IPS-18a (cell line): ENCODE measurements around the gene CRACDL.
"Not testable (repeated sequence)": the region's sequence is repeated elsewhere in the genome, so short reads cannot be mapped to it uniquely, and the experiment has no call there.

Source experiments
- H3K27ac ChIP-seq: one replicate; pipeline ENCODE4 v1.5.1; 2013; ENCODE audit warnings: low read length
- H3K27me3 ChIP-seq: one replicate; pipeline ENCODE4 v1.6.1; 2013; ENCODE audit warnings: mild to moderate bottlenecking, low read length; ENCODE audit not compliant: control insufficient read depth, insufficient read depth
- H3K36me3 ChIP-seq: one replicate; pipeline ENCODE4 v1.6.1; 2013; ENCODE audit warnings: low read depth, low read length; ENCODE audit not compliant: control insufficient read depth
- H3K4me1 ChIP-seq: one replicate; pipeline ENCODE4 v1.6.1; 2013; ENCODE audit warnings: low read depth, low read length; ENCODE audit not compliant: control insufficient read depth
- H3K4me3 ChIP-seq: one replicate; pipeline ENCODE4 v1.5.1; 2013; ENCODE audit warnings: low read length
- H3K9ac ChIP-seq: one replicate; pipeline ENCODE4 v1.6.1; 2013; ENCODE audit warnings: mild to moderate bottlenecking, low read length, moderate library complexity
- H3K9me3 ChIP-seq: one replicate; pipeline ENCODE4 v1.6.1; 2013; ENCODE audit warnings: low read depth, low read length; ENCODE audit not compliant: control insufficient read depth

The CRACDL gene

DNA sequence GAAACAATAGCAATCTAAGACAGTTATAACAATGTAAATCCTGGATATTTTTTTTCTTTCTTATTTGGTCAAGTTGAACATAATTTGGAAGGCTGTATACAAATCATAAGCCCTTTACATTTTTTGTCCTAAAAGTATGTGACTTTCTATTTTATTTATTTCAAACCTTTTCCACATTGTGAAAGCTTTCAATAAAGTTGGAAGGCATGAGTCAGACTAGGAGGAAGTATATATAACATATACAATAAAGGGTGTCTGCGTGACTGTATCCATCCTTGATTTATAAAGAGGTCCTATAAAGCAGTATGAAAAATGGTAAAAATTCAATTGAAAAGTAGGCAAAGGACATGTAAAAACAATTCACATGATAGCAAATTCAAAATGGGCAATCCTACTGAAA lies 44.4 kb downstream of the CRACDL start:
- no peak overlapping the region for H3K4me3 ChIP-seq
- no peak overlapping the region for H3K27ac ChIP-seq
- no peaks in the 10 kb centered on the region for H3K9me3 ChIP-seq
- no peaks in the 10 kb centered on the region for H3K4me1 ChIP-seq
- H3K36me3 ChIP-seq: no peaks in the 10 kb centered on the region
- H3K9ac ChIP-seq: no peak overlapping the region
- no peaks in the 10 kb centered on the region for H3K27me3 ChIP-seq

DNA sequence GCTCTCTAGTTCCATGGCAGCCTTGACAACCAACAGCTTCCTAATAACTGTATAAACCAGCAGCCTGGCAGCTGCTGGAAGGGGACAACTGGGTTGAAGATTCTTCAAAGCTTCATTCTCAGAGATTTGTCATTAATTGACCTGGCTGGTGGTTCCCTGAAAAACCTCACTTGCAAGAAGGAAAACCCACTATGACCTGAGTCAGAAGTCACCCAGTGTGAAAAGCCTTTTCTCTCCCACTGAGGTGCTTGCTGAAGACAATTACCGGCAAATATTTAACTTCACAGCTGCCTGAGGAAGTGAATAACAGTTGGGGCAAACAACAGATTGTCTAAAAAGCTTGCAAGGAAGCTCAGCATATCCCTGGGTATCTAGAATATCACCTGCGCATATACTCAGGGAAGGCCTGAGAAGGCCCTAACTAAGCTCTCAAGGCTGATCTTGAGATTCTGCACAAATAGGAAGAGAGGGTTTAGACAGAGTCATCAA lies 49.9 kb downstream of the CRACDL start:
- Histone ChIP-seq H3K9ac (no peak overlapping the region), H3K27ac (no peak overlapping the region), H3K4me1 (no peaks in the 10 kb centered on the region), H3K4me3 (no peak overlapping the region), H3K36me3 (no peaks in the 10 kb centered on the region), H3K27me3 (no peaks in the 10 kb centered on the region), H3K9me3 (peaks cover 4% of the 10 kb centered on the region)

DNA sequence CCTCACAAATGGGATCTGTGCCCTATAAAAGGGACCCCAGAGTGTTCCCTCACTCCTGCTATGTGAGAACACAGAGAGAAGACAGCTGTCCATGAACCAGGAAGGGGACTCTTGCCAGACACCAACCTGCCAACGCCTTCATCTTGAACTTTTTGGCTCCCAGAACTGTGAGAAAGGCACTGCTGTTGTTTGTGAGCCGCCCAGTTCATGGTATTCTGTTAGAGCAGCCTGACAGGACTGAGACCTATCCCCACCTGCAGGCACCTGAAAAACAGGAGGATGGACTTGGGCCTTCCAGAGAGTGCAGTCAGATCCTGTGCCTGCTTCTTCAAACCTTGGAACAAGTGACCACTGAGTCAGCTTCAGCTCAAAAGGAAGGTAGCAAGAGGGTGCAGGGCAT lies 51.4 kb downstream of the CRACDL start:
- H3K27me3 ChIP-seq: no peaks in the 10 kb centered on the region
- H3K9me3 ChIP-seq: peaks cover 4% of the 10 kb centered on the region
- H3K27ac ChIP-seq: no peak overlapping the region
- H3K9ac ChIP-seq: no peak overlapping the region
- H3K36me3 ChIP-seq: no peaks in the 10 kb centered on the region
- H3K4me3 ChIP-seq: no peak overlapping the region
- no peaks in the 10 kb centered on the region for H3K4me1 ChIP-seq

DNA sequence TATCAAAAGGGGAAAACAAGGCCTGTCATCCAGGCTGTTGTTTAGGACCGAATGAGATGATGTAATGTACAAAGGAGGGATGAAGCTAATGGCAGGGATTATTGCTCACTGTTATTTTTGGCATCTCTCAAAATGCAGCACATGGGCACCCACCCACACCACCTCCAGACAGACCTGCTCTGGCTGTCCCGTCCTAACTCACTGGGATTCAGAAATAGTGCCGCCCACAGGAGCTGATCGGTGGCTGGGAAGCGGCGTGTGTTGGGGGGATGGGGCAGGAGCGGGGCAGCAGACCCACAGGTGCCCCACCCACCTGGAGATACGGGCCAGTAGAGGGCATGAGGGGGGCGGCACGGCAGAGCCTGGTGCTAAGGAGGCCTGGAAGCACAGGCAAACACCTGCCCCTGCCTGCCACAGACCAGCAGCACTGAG lies 52.2 kb downstream of the CRACDL start:
- no peak overlapping the region for H3K27ac ChIP-seq
- no peaks in the 10 kb centered on the region for H3K36me3 ChIP-seq
- H3K9ac ChIP-seq: no peak overlapping the region
- no peak overlapping the region for H3K4me3 ChIP-seq
- H3K4me1 ChIP-seq: no peaks in the 10 kb centered on the region
- H3K9me3 ChIP-seq: peaks cover 4% of the 10 kb centered on the region
- no peaks in the 10 kb centered on the region for H3K27me3 ChIP-seq

DNA sequence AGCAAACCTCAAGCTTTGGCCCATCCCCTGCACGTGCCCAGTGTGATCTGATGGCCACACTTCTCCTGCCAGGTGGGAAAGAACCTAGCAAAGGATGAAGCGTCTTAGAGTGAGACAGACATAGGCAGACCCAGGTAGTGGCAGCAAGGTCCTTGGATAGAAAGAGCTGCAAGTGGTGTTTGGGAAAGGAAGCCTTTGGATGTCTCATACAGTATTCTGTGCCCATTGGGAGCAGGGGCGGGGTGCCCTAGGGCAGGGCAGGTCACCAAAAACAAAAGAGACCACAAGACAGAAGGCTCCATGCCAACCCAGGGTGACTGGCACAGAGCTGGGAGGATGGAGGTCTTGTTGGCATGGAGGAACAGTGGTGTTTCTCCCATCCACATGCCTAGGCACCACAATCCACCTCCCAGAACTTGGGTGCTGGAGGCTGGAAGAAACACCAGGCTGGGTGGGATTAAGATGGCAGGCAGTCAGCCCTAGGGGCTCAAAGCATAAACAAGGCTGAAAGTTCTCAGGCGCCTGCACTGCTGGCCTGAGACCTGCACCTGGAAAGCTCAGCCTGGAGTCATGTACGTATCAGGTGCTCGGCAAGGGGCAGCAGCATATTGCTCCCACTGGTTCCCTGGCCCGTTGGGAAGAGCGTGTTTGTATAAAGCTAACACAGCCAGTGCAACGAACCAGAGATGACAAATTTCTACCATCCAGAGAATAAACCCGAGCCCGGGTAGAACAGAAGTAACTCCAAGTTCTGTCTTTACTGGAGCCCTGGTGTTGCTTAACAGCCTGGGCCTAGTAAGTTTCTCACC lies 52.9 kb downstream of the CRACDL start:
- Histone ChIP-seq H3K27ac (no peak overlapping the region), H3K4me1 (no peaks in the 10 kb centered on the region), H3K4me3 (no peak overlapping the region), H3K9me3 (peaks cover 4% of the 10 kb centered on the region), H3K27me3 (no peaks in the 10 kb centered on the region), H3K9ac (no peak overlapping the region), H3K36me3 (no peaks in the 10 kb centered on the region)

DNA sequence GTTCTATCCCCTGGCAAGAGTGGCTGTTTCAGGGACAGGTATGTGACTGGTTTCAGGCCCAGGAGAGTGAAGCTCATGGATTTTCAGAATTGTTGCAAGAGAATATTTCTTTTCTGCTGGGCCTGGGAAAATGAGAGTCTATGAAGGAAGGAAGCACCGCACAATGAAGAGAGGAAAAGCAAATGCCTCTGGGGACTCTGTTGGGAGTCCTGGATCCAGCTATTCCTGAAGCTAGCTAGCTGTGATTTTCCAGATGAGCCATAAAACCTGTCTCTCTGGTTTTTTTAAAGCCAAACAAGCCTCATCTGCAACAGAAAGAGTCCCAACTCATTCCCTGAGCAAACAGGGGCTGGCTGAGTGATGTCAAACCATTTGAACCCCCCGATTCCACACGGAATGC lies 53.7 kb downstream of the CRACDL start:
- Histone ChIP-seq H3K4me3 (no peak overlapping the region), H3K27me3 (no peaks in the 10 kb centered on the region), H3K4me1 (no peaks in the 10 kb centered on the region), H3K27ac (no peak overlapping the region), H3K36me3 (no peaks in the 10 kb centered on the region), H3K9ac (no peak overlapping the region), H3K9me3 (peaks cover 4% of the 10 kb centered on the region)

DNA sequence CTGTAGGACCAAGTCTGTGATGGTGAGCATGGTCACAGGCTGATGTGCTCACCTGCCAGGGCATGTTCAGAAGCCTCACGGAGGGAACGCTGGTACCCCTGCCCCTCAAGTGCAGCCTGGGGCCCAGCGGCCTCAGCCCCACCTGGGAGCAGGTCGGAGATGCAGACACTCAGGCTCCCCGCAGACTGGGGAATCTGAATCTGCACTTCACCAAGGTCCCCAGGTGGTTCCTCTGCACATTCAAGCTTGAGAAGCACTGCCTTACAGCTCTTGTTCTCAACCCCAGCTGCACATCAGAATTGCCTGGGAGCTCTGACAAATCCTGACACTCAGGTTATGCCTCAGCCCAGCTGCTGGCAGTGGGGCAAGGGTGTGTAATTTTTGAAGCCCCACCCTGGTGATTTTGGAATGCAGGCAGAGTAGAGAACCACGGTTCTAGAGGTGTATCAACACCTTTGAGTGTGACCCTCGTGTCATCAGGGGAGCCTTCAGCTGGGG lies 54.8 kb downstream of the CRACDL start:
- Histone ChIP-seq H3K4me3 (no peak overlapping the region), H3K27me3 (no peaks in the 10 kb centered on the region), H3K27ac (no peak overlapping the region), H3K9ac (no peak overlapping the region), H3K9me3 (peaks cover under 1% of the 10 kb centered on the region), H3K4me1 (no peaks in the 10 kb centered on the region), H3K36me3 (no peaks in the 10 kb centered on the region)

DNA sequence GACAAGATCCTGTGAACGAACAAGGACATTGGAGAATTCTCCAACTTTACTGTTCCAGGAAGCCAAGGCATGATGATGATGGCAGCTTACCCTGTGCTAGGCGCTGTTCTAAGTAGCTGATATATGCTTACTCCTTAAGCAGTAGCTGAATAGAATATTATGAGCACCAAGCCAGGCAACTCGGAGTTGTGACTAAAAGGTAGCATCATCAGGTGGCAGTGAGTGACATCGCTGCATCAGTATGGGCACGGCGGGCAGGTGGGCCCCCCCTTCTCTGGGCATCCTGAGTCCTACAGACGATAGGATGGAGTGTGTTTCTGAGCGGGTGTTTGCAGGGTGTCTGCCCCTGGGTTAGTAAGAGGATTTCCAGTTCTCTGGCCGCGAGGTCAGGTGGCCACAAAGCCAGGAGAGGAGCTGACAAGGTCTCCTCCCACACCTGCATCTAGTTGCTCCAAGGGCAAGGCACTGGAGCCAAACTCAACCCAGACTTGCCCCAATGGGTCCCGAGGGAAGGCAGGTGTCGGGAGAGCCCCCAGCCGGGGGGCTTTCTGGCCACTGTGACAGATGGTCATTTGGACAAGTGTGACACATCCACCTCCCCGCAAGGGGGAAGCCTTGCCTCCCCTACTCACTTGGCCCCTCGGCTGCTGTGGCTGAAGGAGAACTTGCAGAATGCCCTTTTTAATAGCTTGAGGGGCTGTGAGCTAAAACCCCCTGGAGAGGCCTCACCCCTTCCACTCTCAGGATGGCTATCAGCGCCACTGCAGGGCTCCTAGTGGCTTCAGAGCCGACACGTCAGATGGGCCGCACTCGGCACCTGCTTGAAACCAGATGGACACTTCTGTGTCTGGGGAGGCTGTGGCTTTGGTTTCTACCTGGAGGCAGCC lies 55.5 kb downstream of the CRACDL start:
- no peaks in the 10 kb centered on the region for H3K27me3 ChIP-seq
- H3K9ac ChIP-seq: no peak overlapping the region
- H3K27ac ChIP-seq: no peak overlapping the region
- H3K4me3 ChIP-seq: no peak overlapping the region
- no peaks in the 10 kb centered on the region for H3K36me3 ChIP-seq
- H3K9me3 ChIP-seq: no peaks in the 10 kb centered on the region
- no peaks in the 10 kb centered on the region for H3K4me1 ChIP-seq

DNA sequence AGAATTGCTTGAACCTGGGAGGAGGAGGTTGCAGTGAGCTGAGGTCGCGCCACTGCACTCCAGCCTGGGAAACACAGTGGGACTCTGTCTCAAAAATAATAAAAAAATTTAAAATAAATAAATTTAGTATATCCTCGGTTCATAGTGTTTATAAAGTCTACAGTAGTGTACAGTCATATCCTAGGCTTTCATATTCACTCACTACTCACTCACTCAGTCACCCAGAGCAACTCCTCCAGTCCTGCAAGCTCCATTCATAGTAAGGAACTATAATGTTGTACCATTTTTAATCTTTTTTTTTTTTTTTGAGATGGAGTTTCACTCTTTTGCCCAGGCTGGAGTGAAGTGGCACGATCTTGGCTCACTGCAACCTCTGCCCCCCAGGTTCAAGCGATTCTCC lies 58.4 kb downstream of the CRACDL start:
- not testable (repeated sequence) for H3K27ac ChIP-seq, H3K9ac ChIP-seq, H3K9me3 ChIP-seq, H3K27me3 ChIP-seq, H3K4me1 ChIP-seq, H3K36me3 ChIP-seq, H3K4me3 ChIP-seq

DNA sequence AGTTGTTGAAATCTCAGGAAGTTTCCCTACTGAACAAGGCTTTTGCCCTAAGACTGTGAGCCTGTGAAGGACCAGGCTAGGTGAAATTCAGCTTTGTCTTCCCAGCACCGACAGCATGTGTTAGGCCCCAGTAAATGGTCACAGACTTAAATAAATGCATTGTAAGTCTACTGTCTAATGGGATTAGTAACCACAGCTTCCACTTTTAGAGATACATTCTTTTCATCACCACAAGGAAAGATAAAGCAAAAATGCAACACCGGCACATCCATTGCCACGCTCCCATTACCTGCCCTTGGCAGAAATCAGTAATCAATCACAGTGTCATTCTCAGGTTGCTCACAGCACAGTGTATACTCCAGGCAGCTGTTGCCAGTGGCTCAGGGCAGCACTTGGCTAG lies 59.3 kb downstream of the CRACDL start:
- Histone ChIP-seq H3K4me1 (no peaks in the 10 kb centered on the region), H3K36me3 (no peaks in the 10 kb centered on the region), H3K27ac (no peak overlapping the region), H3K9ac (no peak overlapping the region), H3K9me3 (no peaks in the 10 kb centered on the region), H3K27me3 (no peaks in the 10 kb centered on the region), H3K4me3 (no peak overlapping the region)

DNA sequence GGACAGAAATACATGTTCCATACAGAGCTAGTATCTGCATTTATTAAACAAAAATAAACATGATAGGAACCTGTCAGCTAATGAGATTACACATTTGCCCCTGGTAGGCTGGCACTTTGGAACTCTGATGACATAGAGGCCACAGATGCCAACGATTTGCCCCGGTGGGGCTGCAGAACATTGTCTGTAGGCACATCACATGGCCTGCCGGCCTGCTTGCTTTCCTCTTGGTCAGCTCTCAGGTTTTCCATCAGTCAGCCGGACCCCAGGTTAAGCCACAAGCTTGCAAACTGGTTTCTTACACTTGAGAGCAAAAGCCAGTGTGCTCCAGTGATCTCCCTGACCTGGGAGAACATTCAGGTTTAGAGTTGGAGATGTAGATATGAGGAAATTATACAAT lies 60.3 kb downstream of the CRACDL start:
- Histone ChIP-seq H3K4me3 (no peak overlapping the region), H3K27me3 (no peaks in the 10 kb centered on the region), H3K27ac (no peak overlapping the region)

More for the DNA sequence above, 60.3 kb downstream of the CRACDL start:
- H3K36me3 ChIP-seq: no peaks in the 10 kb centered on the region
- H3K4me1 ChIP-seq: no peaks in the 10 kb centered on the region
- no peaks in the 10 kb centered on the region for H3K9me3 ChIP-seq
- H3K9ac ChIP-seq: no peak overlapping the region
